ENCODE results near the gene GTF2A1L. TPM values are rescaled to one million over a fixed set of nuclear protein-coding genes. Genes with fewer than 3 reads are reported as not detected.
"Not testable (repeated sequence)": the region's sequence is repeated elsewhere in the genome, so short reads cannot be mapped to it uniquely, and the experiment has no call there.

GTF2A1L gene
- total and polyA plus RNA-seq, 2 donors (not counting 3 experiments of a cell fraction or from before 2014, with no cell fraction given), result 0.46 TPM; not detected in 1

GRCh38 chr2:48613211-48613610 lies 4.4 kb upstream of the GTF2A1L start:
- intact Hi-C loops (cut with micrococcal nuclease) (no loop called here), dilution Hi-C loops (cut with MboI; ENCODE audit: extremely low pct_ligation_motif_present, low sequenced_read_pairs) (no loop called here)
- POLR2A ChIA-PET, result no interaction called here
- Histone ChIP-seq H3K9me3 (replicated peaks; ENCODE audit: control insufficient read depth, insufficient read depth, low read length) (no peaks in the 10 kb centered on the region), H2AFZ (ENCODE audit: low read depth, low read length) (no peak overlapping the region), H3K9me1 (replicated peaks; ENCODE audit: control insufficient read depth, extremely low read depth, insufficient read depth, low read length) (no peaks in the 10 kb centered on the region), H3K4me3 (replicated peaks in 1 of 3; ENCODE audit: insufficient read depth in 1 of 3, low read depth in 1 of 3, low read length in 3 of 3) (no peak overlapping the region), H3K27me3 (ENCODE audit: control insufficient read depth in 2 of 2, insufficient read depth in 2 of 2, low read length in 2 of 2) (no peaks in the 10 kb centered on the region), H3K4me1 (ENCODE audit: control insufficient read depth, extremely low read depth, insufficient read depth, low read length) (no peaks in the 10 kb centered on the region), H3K79me2 (ENCODE audit: control insufficient read depth, insufficient read depth, low read length) (no peaks in the 10 kb centered on the region), H3K4me2 (ENCODE audit: insufficient read depth, low read length) (no peak overlapping the region), H3K9ac (replicated peaks; ENCODE audit: extremely low read depth, insufficient read depth, low read length) (no peak overlapping the region), H3K27ac (ENCODE audit: insufficient read depth, low read depth, low read length) (no peak overlapping the region), H3K36me3 (ENCODE audit: control insufficient read depth in 2 of 2, extremely low read depth in 1 of 2, insufficient read depth in 2 of 2, low read length in 2 of 2) (no peaks in the 10 kb centered on the region), H4K20me1 (replicated peaks; ENCODE audit: control insufficient read depth, extremely low read depth, insufficient read depth, low read length) (no peaks in the 10 kb centered on the region)
- no peak for TF ChIP-seq MAX (IDR thresholded peaks at IDR 0.05; ENCODE audit: insufficient read depth, insufficient read length)
- CTCF ChIA-PET, result interaction anchor here (0.6 to 0.8 kb wide), 2 partner anchors 13 to 49 kb away, joined by 3 read pairs; no protein-coding TSS in a partner anchor
- no TSS peak for BruUV-seq (replicated peaks)
- FAIRE-seq (no peak), DNase-seq (ENCODE audit: low read depth, low spot score) (no peak)

- H4K20me1 ChIP-seq (replicated peaks; ENCODE audit: control insufficient read depth, extremely low read depth, insufficient read depth, low read length); H3K4me3 ChIP-seq (replicated peaks in 1 of 3; ENCODE audit: insufficient read depth in 1 of 3, low read depth in 1 of 3, low read length in 3 of 3); H3K4me2 ChIP-seq (ENCODE audit: insufficient read depth, low read length); H3K27me3 ChIP-seq (ENCODE audit: control insufficient read depth in 2 of 2, insufficient read depth in 2 of 2, low read length in 2 of 2); H2AFZ ChIP-seq (ENCODE audit: low read depth, low read length); intact Hi-C loops (cut with micrococcal nuclease); H3K9ac ChIP-seq (replicated peaks; ENCODE audit: extremely low read depth, insufficient read depth, low read length); H3K4me1 ChIP-seq (ENCODE audit: control insufficient read depth, extremely low read depth, insufficient read depth, low read length); CTCF ChIA-PET; H3K27ac ChIP-seq (ENCODE audit: insufficient read depth, low read depth, low read length); dilution Hi-C loops (cut with MboI; ENCODE audit: extremely low pct_ligation_motif_present, low sequenced_read_pairs); H3K36me3 ChIP-seq (ENCODE audit: control insufficient read depth in 2 of 2, extremely low read depth in 1 of 2, insufficient read depth in 2 of 2, low read length in 2 of 2); POLR2A ChIA-PET; DNase-seq (ENCODE audit: low read depth, low spot score); H3K79me2 ChIP-seq (ENCODE audit: control insufficient read depth, insufficient read depth, low read length); H3K9me1 ChIP-seq (replicated peaks; ENCODE audit: control insufficient read depth, extremely low read depth, insufficient read depth, low read length); H3K9me3 ChIP-seq (replicated peaks; ENCODE audit: control insufficient read depth, insufficient read depth, low read length); BruUV-seq (replicated peaks); FAIRE-seq: not testable (repeated sequence)
These were observed 3.1 kb upstream of the GTF2A1L start for GRCh38 chr2:48614581-48614980.
